ENCODE measurements around the gene LINS1.

DNA sequence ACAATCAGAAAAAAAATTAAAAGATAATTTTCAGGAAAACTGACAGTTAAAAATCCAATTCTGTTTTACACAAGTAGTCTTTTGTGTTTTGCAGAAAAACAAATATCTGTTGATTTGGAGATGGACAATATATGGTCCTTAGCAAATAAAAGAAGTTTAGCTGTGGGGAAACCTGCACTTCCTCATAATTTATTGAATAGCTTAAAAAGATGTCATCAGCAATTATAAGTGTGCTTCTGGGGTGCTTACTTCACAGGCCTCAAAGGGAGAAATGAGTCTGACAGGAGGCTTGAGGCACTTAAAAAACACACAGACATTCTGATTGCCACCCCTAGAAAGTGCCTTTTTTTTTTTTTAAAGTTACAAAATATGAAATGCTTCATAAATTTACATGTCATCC lies 41.7 kb downstream of the LINS1 start:
- TF ChIP-seq, protein P1, sequence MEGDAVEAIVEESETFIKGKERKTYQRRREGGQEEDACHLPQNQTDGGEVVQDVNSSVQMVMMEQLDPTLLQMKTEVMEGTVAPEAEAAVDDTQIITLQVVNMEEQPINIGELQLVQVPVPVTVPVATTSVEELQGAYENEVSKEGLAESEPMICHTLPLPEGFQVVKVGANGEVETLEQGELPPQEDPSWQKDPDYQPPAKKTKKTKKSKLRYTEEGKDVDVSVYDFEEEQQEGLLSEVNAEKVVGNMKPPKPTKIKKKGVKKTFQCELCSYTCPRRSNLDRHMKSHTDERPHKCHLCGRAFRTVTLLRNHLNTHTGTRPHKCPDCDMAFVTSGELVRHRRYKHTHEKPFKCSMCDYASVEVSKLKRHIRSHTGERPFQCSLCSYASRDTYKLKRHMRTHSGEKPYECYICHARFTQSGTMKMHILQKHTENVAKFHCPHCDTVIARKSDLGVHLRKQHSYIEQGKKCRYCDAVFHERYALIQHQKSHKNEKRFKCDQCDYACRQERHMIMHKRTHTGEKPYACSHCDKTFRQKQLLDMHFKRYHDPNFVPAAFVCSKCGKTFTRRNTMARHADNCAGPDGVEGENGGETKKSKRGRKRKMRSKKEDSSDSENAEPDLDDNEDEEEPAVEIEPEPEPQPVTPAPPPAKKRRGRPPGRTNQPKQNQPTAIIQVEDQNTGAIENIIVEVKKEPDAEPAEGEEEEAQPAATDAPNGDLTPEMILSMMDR (IDR thresholded peaks at IDR 0.05) = no peak
- no peak for TF ChIP-seq POLR2A (IDR thresholded peaks at IDR 0.05)
